SU-DHL-6 (cell line): ENCODE results near the gene CTPS1.

Experiments
- H2AFZ ChIP-seq: fragments of 200-600 bp; sonication (generic); 2 replicates; pipeline ENCODE4 v1.6.1; 2014; ENCODE audit warnings: low read depth, mild to moderate bottlenecking, moderate library complexity, mixed read lengths, antibody characterized with exemption, low read length; ENCODE audit not compliant: severe bottlenecking
- H3F3A ChIP-seq: fragments of 200-600 bp; shearing (Covaris generic); 2 replicates; pipeline ENCODE4 v1.6.0; 2016; ENCODE audit warnings: antibody characterized with exemption, mild to moderate bottlenecking; ENCODE audit not compliant: insufficient read depth
- H3K27ac ChIP-seq: fragments of 200-600 bp; sonication (generic); 2 replicates; pipeline ENCODE4 v1.5.1; 2016; ENCODE audit warnings: low read depth, mild to moderate bottlenecking, low read length, moderate library complexity, mixed read lengths
- H3K27me3 ChIP-seq: fragments of 200-600 bp; sonication (generic), shearing (Covaris generic); 2 replicates; pipeline ENCODE4 v1.6.0; 2014; ENCODE audit warnings: mild to moderate bottlenecking, low read length
- H3K36me3 ChIP-seq: fragments of 200-600 bp; sonication (generic); 2 replicates; pipeline ENCODE4 v1.6.1; 2014; ENCODE audit warnings: mild to moderate bottlenecking, low read length, mixed read lengths
- H3K4me2 ChIP-seq: fragments of 300-600, 200-600 bp; shearing (Covaris generic), sonication (generic); 2 replicates; pipeline ENCODE4 v1.6.0; 2014; ENCODE audit warnings: low read length, low read depth, mild to moderate bottlenecking; ENCODE audit not compliant: poor library complexity, severe bottlenecking
- H3K4me3 ChIP-seq: fragments of 200-600 bp; sonication (generic); 2 replicates; pipeline ENCODE4 v1.5.1; 2014; ENCODE audit warnings: antibody characterized with exemption, low read length, mild to moderate bottlenecking, mixed read lengths; ENCODE audit not compliant: insufficient read depth, poor library complexity, severe bottlenecking
- H3K79me2 ChIP-seq: fragments of 200-600 bp; sonication (generic); 2 replicates; pipeline ENCODE4 v1.6.1; 2014; ENCODE audit warnings: mild to moderate bottlenecking, low read length, moderate library complexity; ENCODE audit not compliant: insufficient read depth
- H3K9ac ChIP-seq: fragments of 200-600 bp; sonication (generic); 2 replicates; pipeline ENCODE4 v1.7.0; 2014; ENCODE audit warnings: mild to moderate bottlenecking, low read length
- H3K9me2 ChIP-seq: fragments of 200-600 bp; sonication (generic); replicated peaks from 2 replicates; pipeline ENCODE4 v1.6.1; 2014; ENCODE audit warnings: low read length; ENCODE audit not compliant: insufficient read depth
- H3K9me3 ChIP-seq: fragments of 200-600 bp; sonication (generic); 2 replicates; pipeline ENCODE4 v1.6.1; 2014; ENCODE audit warnings: low read length, mixed read lengths; ENCODE audit not compliant: insufficient read depth
- H4K20me1 ChIP-seq: fragments of 200-600 bp; sonication (generic); 2 replicates; pipeline ENCODE4 v1.6.1; 2014; ENCODE audit warnings: low read depth, mild to moderate bottlenecking, antibody characterized with exemption, low read length, moderate library complexity, mixed read lengths
- CTCF ChIP-seq: fragments of 200-600 bp; sonication (generic); IDR thresholded peaks from one replicate; pipeline ENCODE4 v1.5.1; 2017; ENCODE audit warnings: antibody characterized with exemption, mild to moderate bottlenecking, low read length, moderate library complexity; ENCODE audit not compliant: insufficient read depth, poor library complexity, severe bottlenecking
- EZH2phosphoT487 ChIP-seq: fragments of 200-600 bp; sonication (generic), shearing (Covaris generic); conservative IDR thresholded peaks from 2 replicates; pipeline ENCODE4 v1.6.1; 2018; ENCODE audit warnings: mild to moderate bottlenecking, antibody characterized with exemption, low read length, moderate library complexity, mixed read lengths

The CTPS1 gene

GRCh38 chr1:41017141-41018017 is 37.9 kb downstream of the CTPS1 start:
- Histone ChIP-seq H3K36me3 (peaks cover 8% of the 10 kb centered on the region; the same call in 1 of the 2 replicates), H3K4me3 (no peak overlapping the region), H3K9ac (no peak overlapping the region), H3K9me2 (no peaks in the 10 kb centered on the region), H3K27ac (no peak overlapping the region), H3F3A (no peaks in the 10 kb centered on the region), H2AFZ (no peak overlapping the region), H4K20me1 (no peaks in the 10 kb centered on the region), H3K27me3 (no peaks in the 10 kb centered on the region), H3K9me3 (no peaks in the 10 kb centered on the region), H3K4me2 (no peak overlapping the region), H3K79me2 (no peaks in the 10 kb centered on the region)
- no peak for TF ChIP-seq CTCF
- TF ChIP-seq EZH2phosphoT487, result no peak

GRCh38 chr1:41018018-41018410 is 38.5 kb downstream of the CTPS1 start:
- 0 out of 2 replicates have a peak, but pooled peaks cover 4% of the 10 kb centered on the region for H3K36me3 ChIP-seq
- H3K9ac ChIP-seq, result no peak overlapping the region
- H3K4me3 ChIP-seq, result no peak overlapping the region
- H3K4me2 ChIP-seq, result no peak overlapping the region
- no peak overlapping the region for H2AFZ ChIP-seq
- no peaks in the 10 kb centered on the region for H3K9me2 ChIP-seq
- TF ChIP-seq EZH2phosphoT487 (no peak), CTCF (no peak)
- H3K27ac ChIP-seq, result no peak overlapping the region
- no peaks in the 10 kb centered on the region for H3K9me3 ChIP-seq
- H3K79me2 ChIP-seq, result no peaks in the 10 kb centered on the region
- no peaks in the 10 kb centered on the region for H3F3A ChIP-seq
- H3K27me3 ChIP-seq, result no peaks in the 10 kb centered on the region
- no peaks in the 10 kb centered on the region for H4K20me1 ChIP-seq

- H4K20me1 ChIP-seq, result no peaks in the 10 kb centered on the region
Observed at GRCh38 chr1:41019353-41019745, 39.9 kb downstream of the CTPS1 start.

More at GRCh38 chr1:41019353-41019745, 39.9 kb downstream of the CTPS1 start:
- H2AFZ ChIP-seq, result no peak overlapping the region
- no peak overlapping the region for H3K4me2 ChIP-seq
- no peaks in the 10 kb centered on the region for H3K27me3 ChIP-seq
- no peak overlapping the region for H3K9ac ChIP-seq
- H3K9me2 ChIP-seq, result no peaks in the 10 kb centered on the region
- no peak overlapping the region for H3K4me3 ChIP-seq
- H3K27ac ChIP-seq, result no peak overlapping the region
- H3K79me2 ChIP-seq, result no peaks in the 10 kb centered on the region
- no peaks in the 10 kb centered on the region; the same call in 1 of the 2 replicates for H3F3A ChIP-seq
- H3K9me3 ChIP-seq, result no peaks in the 10 kb centered on the region
- H3K36me3 ChIP-seq, result no peaks in the 10 kb centered on the region
- no peak for TF ChIP-seq CTCF
- TF ChIP-seq EZH2phosphoT487, result no peak
